Heart left ventricle (tissue), 16 donors: Measurements from ENCODE around the gene EBP. TPM values are rescaled to one million over a fixed set of nuclear protein-coding genes. Genes with fewer than 3 reads are reported as not detected.
A peak's percentile ranks its signal among the peaks of the same experiment; 100 is the strongest.

Experiments used
- ATAC-seq, 4 donors: fragments of 200-7000 bp; cut with Tn5 transposase; one replicate each; pipeline ENCODE4 v1.9.1; 2020 to 2022; ENCODE audit warnings: moderate library complexity in 4 of 4, mild to moderate bottlenecking in 3 of 4, moderate number of reproducible peaks in 1 of 4
- DNase-seq, 5 donors: peaks; one replicate each; pipeline ENCODE4 v3.0.0-alpha.2; 2020
- H3K27ac ChIP-seq, 12 donors: fragments of 200-600 bp; sonication (generic) in 4 of 12; one replicate each; pipeline versions ENCODE4 v1.5.0 to v1.8.0; 2016 to 2022; ENCODE audit warnings: mild to moderate bottlenecking in 2 of 12
- H3K27me3 ChIP-seq, 9 donors: fragments of 200-600 bp; sonication (generic) in 2 of 9; one replicate each; pipeline versions ENCODE4 v1.5.1 to v1.8.0; 2016 to 2022; ENCODE audit warnings: mild to moderate bottlenecking in 3 of 9
- H3K36me3 ChIP-seq, 9 donors: fragments of 200-600 bp; sonication (generic) in 2 of 9; one replicate each; pipeline versions ENCODE4 v1.5.0 to v1.8.0; 2018 to 2022; ENCODE audit warnings: mild to moderate bottlenecking in 2 of 9
- H3K4me1 ChIP-seq, 12 donors: fragments of 200-600 bp; sonication (generic) in 4 of 12; one replicate each; pipeline versions ENCODE4 v1.5.0 to v1.8.0; 2016 to 2022; ENCODE audit warnings: mild to moderate bottlenecking in 3 of 12
- H3K4me3 ChIP-seq, 12 donors: fragments of 200-600 bp; sonication (generic) in 4 of 12; one replicate each; pipeline versions ENCODE4 v1.5.0 to v1.8.0; 2017 to 2022; ENCODE audit warnings: mild to moderate bottlenecking in 9 of 12, moderate library complexity in 4 of 12
- H3K9me3 ChIP-seq, 12 donors: fragments of 200-600 bp; sonication (generic) in 4 of 12; one replicate each; pipeline versions ENCODE4 v1.5.0 to v1.8.0; 2016 to 2022; ENCODE audit warnings: mild to moderate bottlenecking in 1 of 12
- POLR2A ChIP-seq, 2 donors: fragments of 450-650 bp; IDR thresholded peaks; one replicate each; pipeline ENCODE4 v1.6.1; 2017; ENCODE audit warnings: antibody characterized with exemption in 2 of 2, mild to moderate bottlenecking in 2 of 2, moderate library complexity in 2 of 2
- WGBS, 4 donors: extraction: QIAGEN DNeasy Blood & Tissue Kit in 2 of 4; methylation state at CpG; one replicate each; pipeline versions ENCODE4 v1.1.5 to v1.1.7; 2013 to 2018; 5-methylcytosine and 5-hydroxymethylcytosine counted together
- intact Hi-C, 10 donors: fragments of 100-400 bp; cut with DNase I; formaldehyde crosslinking; loops; one replicate each; pipeline versions ENCODE4 v1.11.1 to v1.14.2; 2022
- polyA plus RNA-seq, 2 donors: library from polyadenylated mRNA; stranded (reverse); fragments of 200-250 nt; gene quantifications; one replicate each; pipeline ENCODE4 v1.2.3, GENCODE V29; 2013
- total RNA-seq, 9 donors: library from RNA; depleted of rRNA in 2 of 9; stranded (reverse); fragments of >200 nt in 2 of 9; fragmentation: NEBNext Ultra II Directional in 3 of 9; extraction: Animal tissue kit (Norgen Biotek cat#: 25700) in 3 of 9; gene quantifications; one replicate each; pipeline versions ENCODE4 v1.1.0 to v1.2.4, GENCODE V29; 2016 to 2023
- TF ChIP-seq, protein P1 (sequence below), 12 donors: fragments of 200-600 bp; sonication (generic) in 4 of 12; IDR thresholded peaks; one replicate each; pipeline versions ENCODE4 v1.5.0 to v1.8.0; 2018 to 2022; ENCODE audit warnings: antibody characterized with exemption in 12 of 12, mild to moderate bottlenecking in 5 of 12
- donor health status: ischemic (EF 13 %, LVEDD 7.1; RV severe dilation, severe dysfunction).
- donor health status: healthy with polysubstance abuse.
- donor health status: DM: no; HTN: yes; CAD: no.
- donor health status: DM: no; HTN: no; CAD: no.
- donor health status: ischemic (EF 25% LVEDD 6.9; RV normal size, moderate dysfunction).
- donor health status: ischemic (EF 25% LVEDD 5.7; RV mildly dilated, moderate dysfunction).
- donor health status: healthy.
- donor health status: DM: yes; HTN: yes; CAD: no.
- donor health status: ischemic (EF 35%, LVEDD 5.7; RV mildly dilated, moderate dysfunction).
- donor health status: nonischemic (EF 11% LVEDD 7.7; RV severe dilation, severe dysfunction).
- donor health status: DM: yes; HTN: yes; CAD: no.
- donor health status: PGD.
- donor health status: ischemic (EF 29% LVEDD 5.4; RV normal size, mild dysfunction).
- donor health status: nonischemic (EF 23%, LVEDD 6.1; RV moderate dilation, normal function).

EBP gene
- total and polyA plus RNA-seq, 11 donors = 37.1 to 118 (median 57.5) TPM

DNA sequence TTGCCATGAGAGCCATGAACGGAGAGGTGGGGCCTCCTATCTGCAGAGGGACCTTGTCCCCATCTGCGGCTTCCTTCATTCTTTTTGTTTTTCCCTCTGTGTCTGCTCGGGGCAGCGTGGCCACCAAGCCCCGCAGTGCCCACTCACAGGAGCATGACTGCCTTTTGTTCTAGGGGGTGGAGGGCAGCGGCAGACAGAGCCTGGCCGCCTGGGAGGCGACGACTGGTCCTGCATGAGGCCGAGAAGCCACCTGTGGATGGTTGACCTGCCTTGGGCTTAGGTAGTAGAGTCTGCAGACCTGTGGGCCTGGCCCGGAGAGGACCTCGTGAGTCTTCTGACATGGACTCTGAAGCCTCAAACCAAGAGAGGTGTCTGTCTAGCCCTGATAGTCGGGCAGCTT, 54.0 kb downstream of the EBP start:
- peak overlapping the region in 11 of 12 donors; percentile 42 to 96 (median 82) for H3K4me3 ChIP-seq
- DNase-seq (no peak), ATAC-seq (no peak)
- no peaks in the 10 kb centered on the region for H3K9me3 ChIP-seq
- 62 to 82% (median 67%) methylated on average over 13 of the region's 13 CpGs for WGBS, 4 donors
- TF ChIP-seq, protein P1, sequence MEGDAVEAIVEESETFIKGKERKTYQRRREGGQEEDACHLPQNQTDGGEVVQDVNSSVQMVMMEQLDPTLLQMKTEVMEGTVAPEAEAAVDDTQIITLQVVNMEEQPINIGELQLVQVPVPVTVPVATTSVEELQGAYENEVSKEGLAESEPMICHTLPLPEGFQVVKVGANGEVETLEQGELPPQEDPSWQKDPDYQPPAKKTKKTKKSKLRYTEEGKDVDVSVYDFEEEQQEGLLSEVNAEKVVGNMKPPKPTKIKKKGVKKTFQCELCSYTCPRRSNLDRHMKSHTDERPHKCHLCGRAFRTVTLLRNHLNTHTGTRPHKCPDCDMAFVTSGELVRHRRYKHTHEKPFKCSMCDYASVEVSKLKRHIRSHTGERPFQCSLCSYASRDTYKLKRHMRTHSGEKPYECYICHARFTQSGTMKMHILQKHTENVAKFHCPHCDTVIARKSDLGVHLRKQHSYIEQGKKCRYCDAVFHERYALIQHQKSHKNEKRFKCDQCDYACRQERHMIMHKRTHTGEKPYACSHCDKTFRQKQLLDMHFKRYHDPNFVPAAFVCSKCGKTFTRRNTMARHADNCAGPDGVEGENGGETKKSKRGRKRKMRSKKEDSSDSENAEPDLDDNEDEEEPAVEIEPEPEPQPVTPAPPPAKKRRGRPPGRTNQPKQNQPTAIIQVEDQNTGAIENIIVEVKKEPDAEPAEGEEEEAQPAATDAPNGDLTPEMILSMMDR (IDR thresholded peaks at IDR 0.05) = no peak
- no peak for TF ChIP-seq POLR2A (IDR thresholded peaks at IDR 0.05)
- peaks cover 0 to 45% (median 39%) of the 10 kb centered on the region in 9 donors for H3K36me3 ChIP-seq
- intact Hi-C loops = loop anchor here in 1 of 10 donors (2.0 kb wide), 1 partner anchor 15 kb away; no protein-coding TSS in a partner anchor
- H3K27ac ChIP-seq = peak overlapping the region in 11 of 12 donors; percentile 95 to 100 (median 98)
- H3K27me3 ChIP-seq = no peaks in the 10 kb centered on the region
- peaks cover 0 to 17% (median 12%) of the 10 kb centered on the region in 12 donors for H3K4me1 ChIP-seq

DNA sequence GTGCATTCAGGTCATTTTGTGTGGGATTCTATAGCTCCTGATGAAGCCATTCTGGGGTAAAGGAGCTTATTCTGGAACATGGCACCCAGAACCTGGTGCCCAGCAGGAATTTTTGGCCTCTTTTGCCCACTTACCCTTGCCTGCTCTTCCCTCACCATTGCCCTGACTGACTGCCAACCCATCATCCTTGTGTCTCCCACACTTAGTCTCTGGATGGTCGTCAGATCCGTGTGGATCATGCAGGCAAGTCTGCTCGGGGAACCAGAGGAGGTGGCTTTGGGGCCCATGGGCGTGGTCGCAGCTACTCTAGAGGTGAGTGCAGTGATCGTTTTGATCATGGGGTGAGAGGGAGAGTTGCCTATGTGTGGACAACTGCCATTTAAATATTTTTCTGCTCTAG, 54.5 kb downstream of the EBP start:
- H3K36me3 ChIP-seq = peaks cover 0 to 45% (median 39%) of the 10 kb centered on the region in 9 donors
- TF ChIP-seq, protein P1 (IDR thresholded peaks at IDR 0.05) = no peak
- TF ChIP-seq POLR2A (IDR thresholded peaks at IDR 0.05) = no peak
- no peaks in the 10 kb centered on the region for H3K9me3 ChIP-seq
- 63 to 68% (median 65%) methylated on average over 6 of the region's 6 CpGs for WGBS, 4 donors
- H3K4me3 ChIP-seq = peak overlapping the region in 9 of 12 donors; percentile 42 to 96 (median 82)
- peaks cover 0 to 17% (median 12%) of the 10 kb centered on the region in 12 donors for H3K4me1 ChIP-seq
- ATAC-seq = no peak
- intact Hi-C loops = no loop called here
- peak overlapping the region in 6 of 12 donors; percentile 97 to 100 (median 98) for H3K27ac ChIP-seq
- DNase-seq = no peak
- H3K27me3 ChIP-seq = no peaks in the 10 kb centered on the region

Other genes starting within 250 kb of the EBP start
- gene SSX3, start 165.1 kb upstream of the EBP start, total RNA-seq = not detected
- gene SSX3, start 165.1 kb upstream of the EBP start, polyA plus RNA-seq = not detected
- gene SSX4, start 138.3 kb upstream of the EBP start, total RNA-seq = not detected
- not detected for gene SSX4, start 138.3 kb upstream of the EBP start, polyA plus RNA-seq
- not detected for gene SSX4B, start 109.8 kb upstream of the EBP start, total RNA-seq
- not detected for gene SSX4B, start 109.8 kb upstream of the EBP start, polyA plus RNA-seq
- 1 to 10 TPM in 8 of 9 donors, under 1 TPM in 1; 0.52 to 6.1 (median 1.7) TPM for gene SLC38A5, start 51.5 kb upstream of the EBP start, total RNA-seq
- 10 to 100 TPM in 1 of 2 donors, 1 to 10 TPM in 1; 2.0 to 22.3 TPM for gene SLC38A5, start 51.5 kb upstream of the EBP start, polyA plus RNA-seq
- gene FTSJ1, start 45.6 kb upstream of the EBP start, total RNA-seq = 10 to 100 TPM; 13.6 to 34.3 (median 18.1) TPM
- 10 to 100 TPM; 15.2 to 62.4 TPM for gene FTSJ1, start 45.6 kb upstream of the EBP start, polyA plus RNA-seq
- 10 to 100 TPM in 8 of 9 donors, 1 to 10 TPM in 1; 9.6 to 35.7 (median 17.3) TPM for gene PORCN, start 12.8 kb upstream of the EBP start, total RNA-seq
- 10 to 100 TPM; 10.5 to 37.3 TPM for gene PORCN, start 12.8 kb upstream of the EBP start, polyA plus RNA-seq
- 10 to 100 TPM; 13.4 to 21.6 (median 16.8) TPM for gene TBC1D25, start 17.9 kb downstream of the EBP start, total RNA-seq
- gene TBC1D25, start 17.9 kb downstream of the EBP start, polyA plus RNA-seq = 10 to 100 TPM in 1 of 2 donors, 1 to 10 TPM in 1; 5.2 to 23.7 TPM
- gene RBM3, start 52.7 kb downstream of the EBP start, total RNA-seq = 100 to 1,000 TPM in 5 of 9 donors, 10 to 100 TPM in 4; 34.5 to 172 (median 111) TPM
- gene RBM3, start 52.7 kb downstream of the EBP start, polyA plus RNA-seq = 100 to 1,000 TPM in 1 of 2 donors, 10 to 100 TPM in 1; 56.5 to 187 TPM
- gene WDR13, start 75.7 kb downstream of the EBP start, total RNA-seq = 100 to 1,000 TPM; 123 to 235 (median 150) TPM
- 100 to 1,000 TPM; 209 to 281 TPM for gene WDR13, start 75.7 kb downstream of the EBP start, polyA plus RNA-seq
- gene WAS, start 162.0 kb downstream of the EBP start, total RNA-seq = 10 to 100 TPM in 1 of 9 donors, 1 to 10 TPM in 8; 1.1 to 26.8 (median 3.0) TPM
- 1 to 10 TPM; 1.5 to 1.8 TPM for gene WAS, start 162.0 kb downstream of the EBP start, polyA plus RNA-seq
- gene SUV39H1, start 174.9 kb downstream of the EBP start, total RNA-seq = 1 to 10 TPM; 2.4 to 6.7 (median 3.6) TPM
- 1 to 10 TPM; 1.9 to 4.7 TPM for gene SUV39H1, start 174.9 kb downstream of the EBP start, polyA plus RNA-seq
- gene GLOD5, start 239.9 kb downstream of the EBP start, total RNA-seq = not detected
- not detected for gene GLOD5, start 239.9 kb downstream of the EBP start, polyA plus RNA-seq